ENCODE results near the gene UBE2L6.

DNA sequence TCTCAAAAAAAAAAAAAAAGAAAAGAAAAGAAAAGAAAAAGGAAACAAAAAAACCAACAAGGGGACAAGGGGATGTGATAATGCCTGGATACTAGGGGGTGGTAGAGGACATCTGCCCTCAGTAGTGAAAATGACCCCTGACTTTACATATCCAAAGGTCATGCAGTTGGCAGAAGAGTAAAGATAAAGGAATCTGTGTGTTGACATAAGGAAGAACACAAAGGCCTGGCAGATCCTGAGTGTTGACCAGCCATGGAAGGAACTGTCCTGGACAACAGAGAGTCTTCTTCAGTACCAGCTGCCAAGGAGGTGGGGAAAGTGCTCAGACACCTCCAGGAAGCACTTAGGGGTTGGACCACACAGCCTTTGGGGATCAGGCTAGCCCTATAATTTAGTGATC is 64.6 kb downstream of the UBE2L6 start:
- TF ChIP-seq, protein P1, sequence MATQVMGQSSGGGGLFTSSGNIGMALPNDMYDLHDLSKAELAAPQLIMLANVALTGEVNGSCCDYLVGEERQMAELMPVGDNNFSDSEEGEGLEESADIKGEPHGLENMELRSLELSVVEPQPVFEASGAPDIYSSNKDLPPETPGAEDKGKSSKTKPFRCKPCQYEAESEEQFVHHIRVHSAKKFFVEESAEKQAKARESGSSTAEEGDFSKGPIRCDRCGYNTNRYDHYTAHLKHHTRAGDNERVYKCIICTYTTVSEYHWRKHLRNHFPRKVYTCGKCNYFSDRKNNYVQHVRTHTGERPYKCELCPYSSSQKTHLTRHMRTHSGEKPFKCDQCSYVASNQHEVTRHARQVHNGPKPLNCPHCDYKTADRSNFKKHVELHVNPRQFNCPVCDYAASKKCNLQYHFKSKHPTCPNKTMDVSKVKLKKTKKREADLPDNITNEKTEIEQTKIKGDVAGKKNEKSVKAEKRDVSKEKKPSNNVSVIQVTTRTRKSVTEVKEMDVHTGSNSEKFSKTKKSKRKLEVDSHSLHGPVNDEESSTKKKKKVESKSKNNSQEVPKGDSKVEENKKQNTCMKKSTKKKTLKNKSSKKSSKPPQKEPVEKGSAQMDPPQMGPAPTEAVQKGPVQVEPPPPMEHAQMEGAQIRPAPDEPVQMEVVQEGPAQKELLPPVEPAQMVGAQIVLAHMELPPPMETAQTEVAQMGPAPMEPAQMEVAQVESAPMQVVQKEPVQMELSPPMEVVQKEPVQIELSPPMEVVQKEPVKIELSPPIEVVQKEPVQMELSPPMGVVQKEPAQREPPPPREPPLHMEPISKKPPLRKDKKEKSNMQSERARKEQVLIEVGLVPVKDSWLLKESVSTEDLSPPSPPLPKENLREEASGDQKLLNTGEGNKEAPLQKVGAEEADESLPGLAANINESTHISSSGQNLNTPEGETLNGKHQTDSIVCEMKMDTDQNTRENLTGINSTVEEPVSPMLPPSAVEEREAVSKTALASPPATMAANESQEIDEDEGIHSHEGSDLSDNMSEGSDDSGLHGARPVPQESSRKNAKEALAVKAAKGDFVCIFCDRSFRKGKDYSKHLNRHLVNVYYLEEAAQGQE (IDR thresholded peaks at IDR 0.05; ENCODE audit: insufficient read depth in 1 of 2, low read depth in 2 of 2, low read length in 2 of 2), result no peak
- TF ChIP-seq POLR2AphosphoS5 (IDR thresholded peaks at IDR 0.05; ENCODE audit: low read depth, low read length), result no peak
